Activated CD8-positive, alpha-beta memory T cell treated with anti-CD3 and anti-CD28 coated beads, Interleukin-2, amount 50 U/mL, for 4 hours (primary cell): Measurements from ENCODE around the gene TUBB4B.

Source experiments
- DNase-seq: peaks from one replicate; pipeline ENCODE4 v3.0.0-alpha.2; 2020

The TUBB4B gene

DNA sequence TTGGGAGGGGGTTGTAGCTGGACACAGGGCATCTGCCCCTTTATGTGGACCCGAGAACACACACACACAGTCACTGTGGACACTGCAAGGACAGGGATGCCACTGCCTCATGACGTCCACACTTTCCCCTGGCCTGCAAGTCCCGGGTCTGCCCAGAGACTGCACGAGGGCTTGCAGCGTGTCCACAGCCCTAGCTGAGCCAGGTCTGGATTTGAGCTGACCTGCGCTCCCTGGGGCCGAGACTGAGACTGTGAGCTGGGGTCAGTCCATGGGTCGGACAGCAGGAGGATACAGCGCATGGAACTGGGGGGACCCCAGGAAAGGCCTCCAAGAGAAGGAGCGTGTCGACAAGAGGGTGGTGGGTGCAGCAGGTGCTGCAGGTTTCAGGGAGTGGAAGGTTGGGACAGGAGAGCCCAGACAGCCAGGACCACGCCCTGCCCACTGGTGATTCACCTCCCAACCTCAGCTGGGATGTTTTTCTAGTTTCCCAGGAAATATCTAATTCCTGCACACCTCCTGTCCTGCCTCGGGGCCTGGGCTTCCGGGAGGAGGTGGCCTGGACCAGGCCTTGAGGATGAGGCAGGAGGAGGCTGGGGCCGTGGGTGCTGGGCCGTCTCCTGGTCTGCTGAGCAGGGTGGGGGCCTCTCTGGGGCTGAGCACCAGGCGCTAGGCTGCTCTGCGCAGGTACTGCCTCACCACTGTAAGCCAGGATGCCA lies 14.6 kb upstream of the TUBB4B start:
- DNase-seq, result no peak

DNA sequence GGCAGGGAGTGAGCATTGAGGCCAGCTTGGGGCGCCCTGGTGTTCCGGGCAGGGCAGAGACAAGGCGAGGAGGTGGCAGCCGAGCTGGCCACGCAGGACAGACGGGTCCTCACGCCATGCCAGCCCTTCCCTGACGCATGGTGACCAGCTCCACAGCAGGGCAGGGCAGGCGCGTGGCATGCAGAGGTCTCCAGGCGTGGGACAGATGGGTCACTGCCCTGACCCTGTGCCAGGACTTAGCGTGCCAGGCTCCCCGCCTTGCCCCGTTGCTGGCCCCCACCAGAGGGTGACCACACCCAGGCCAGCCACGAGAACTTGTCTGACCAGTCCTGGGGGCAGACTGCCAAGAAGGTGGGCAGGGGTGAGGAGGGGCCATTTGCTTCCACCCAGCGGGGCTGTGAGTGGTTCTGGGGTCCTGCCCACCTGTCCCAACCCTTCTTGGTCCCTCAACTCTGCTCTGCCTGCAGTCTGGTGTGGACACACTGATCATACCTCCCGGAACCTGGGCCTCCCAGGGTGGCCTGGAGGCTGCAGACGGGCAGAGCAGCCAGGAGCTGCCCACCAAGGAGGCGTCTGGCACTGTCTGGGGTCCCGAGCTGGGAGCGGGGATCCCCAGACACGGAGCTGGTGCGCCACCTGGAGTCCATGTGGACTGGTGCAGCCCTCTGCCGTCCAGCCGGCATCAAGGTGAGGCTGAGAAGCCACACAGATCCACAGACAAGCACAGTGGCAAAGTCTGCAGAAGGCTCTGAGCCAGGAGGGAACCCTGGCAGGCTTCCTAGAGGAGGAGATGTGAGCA lies 13.8 kb upstream of the TUBB4B start, which contains the start of gene RNF224:
RNF224 (plus strand) TSS at position 449 of the 799 bp plus-strand sequence. CDS start 834 bp downstream, outside the sequence.
- peak; percentile 84 for DNase-seq

DNA sequence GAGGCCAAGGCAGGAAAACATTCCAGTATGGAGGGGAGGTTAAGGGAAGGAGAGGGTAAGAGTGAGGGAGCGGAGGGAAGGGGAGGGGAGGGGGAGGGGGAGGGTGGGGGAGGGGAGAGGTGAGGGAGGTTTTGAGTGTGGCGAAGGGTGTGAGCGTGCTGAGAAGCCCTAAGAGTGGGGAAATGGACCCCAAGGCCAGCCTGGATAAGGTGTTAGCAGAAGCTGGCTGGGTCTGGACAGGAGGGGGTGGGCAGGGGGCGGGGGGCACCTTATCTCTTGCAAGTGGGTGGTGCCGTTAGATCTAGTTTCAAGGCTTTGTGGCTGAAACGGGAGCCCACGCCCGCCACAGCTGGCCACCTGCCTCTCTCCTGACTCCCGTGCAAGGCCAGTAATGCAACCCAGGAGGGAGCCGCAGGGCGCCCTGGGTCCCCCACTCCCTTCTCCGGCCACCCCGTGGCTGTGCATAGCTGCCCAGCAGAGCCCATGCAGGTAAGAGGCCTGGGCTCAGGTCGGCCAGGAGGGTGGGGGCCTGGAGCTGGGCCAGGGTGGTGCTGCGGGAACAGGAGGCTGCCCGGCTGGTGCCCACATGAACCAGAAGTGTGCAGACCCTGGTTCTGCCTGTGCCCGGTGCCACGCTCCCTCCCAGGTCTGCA lies 13.1 kb upstream of the TUBB4B start:
- DNase-seq, result no peak

DNA sequence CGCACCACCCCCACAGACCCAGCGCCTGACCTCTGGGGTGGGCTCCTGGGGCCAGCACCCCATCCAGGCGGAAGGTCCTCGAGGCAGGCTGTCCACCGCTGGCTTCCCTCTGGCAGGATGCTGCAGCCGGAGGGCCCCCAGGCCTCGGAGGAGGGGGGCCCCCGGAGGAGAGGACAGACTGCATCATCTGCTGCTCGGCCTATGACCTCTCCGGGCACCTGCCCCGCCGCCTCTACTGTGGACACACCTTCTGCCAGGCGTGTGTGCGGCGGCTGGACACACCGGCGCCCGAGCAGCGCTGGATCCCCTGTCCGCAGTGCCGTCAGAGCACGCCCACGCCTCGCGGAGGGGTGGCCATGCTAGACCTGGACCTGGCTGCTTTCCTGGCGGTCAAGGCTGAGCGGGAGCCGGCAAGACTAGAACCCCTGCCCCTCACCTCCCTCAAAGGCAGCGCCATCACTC lies 12.6 kb upstream of the TUBB4B start:
- DNase-seq, result no peak

DNA sequence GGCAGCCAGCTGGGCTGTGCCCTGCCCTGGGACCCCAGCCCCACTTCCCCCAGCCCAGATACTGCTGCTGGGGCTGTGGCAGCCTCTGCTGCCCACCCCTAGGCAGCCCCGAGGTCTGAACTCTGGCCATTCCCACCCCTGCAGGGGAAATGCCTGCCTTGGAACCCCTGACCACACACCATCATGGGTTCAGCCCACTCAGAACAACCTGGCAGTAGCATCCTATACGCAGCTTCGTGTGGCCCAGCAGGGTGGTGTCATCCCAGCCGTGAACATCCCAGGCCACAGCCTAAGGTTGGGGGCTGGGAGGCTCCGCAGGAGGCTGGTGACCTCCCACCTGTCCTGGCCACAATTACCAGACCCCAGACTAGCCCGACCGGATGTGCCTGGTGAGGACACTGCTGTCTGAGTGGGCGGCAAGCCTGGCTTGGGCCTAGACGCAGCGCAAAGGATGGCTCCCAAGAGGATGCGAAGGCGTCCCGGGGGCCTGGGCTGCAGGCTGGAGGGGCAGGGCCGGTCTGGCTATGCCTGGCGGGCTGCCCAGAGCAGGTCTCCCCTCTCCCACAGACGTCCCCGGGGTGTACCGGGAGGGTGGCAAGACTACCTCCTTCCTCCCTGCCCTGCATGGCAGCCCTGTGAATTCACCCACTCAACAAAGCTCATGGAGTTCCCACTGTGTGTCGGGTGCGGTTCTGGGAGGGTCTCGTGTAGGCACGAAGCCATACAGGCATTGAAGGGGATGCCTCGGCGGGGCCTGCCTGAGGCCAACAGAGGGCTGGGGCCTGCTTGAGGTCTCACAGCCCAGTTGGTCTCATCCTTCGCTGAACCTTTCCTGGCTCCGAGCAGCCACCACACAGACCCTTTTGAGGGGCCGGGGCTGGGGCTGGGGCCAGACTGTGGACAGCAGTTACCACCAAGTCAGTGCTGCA lies 11.9 kb upstream of the TUBB4B start:
- DNase-seq, result no peak

DNA sequence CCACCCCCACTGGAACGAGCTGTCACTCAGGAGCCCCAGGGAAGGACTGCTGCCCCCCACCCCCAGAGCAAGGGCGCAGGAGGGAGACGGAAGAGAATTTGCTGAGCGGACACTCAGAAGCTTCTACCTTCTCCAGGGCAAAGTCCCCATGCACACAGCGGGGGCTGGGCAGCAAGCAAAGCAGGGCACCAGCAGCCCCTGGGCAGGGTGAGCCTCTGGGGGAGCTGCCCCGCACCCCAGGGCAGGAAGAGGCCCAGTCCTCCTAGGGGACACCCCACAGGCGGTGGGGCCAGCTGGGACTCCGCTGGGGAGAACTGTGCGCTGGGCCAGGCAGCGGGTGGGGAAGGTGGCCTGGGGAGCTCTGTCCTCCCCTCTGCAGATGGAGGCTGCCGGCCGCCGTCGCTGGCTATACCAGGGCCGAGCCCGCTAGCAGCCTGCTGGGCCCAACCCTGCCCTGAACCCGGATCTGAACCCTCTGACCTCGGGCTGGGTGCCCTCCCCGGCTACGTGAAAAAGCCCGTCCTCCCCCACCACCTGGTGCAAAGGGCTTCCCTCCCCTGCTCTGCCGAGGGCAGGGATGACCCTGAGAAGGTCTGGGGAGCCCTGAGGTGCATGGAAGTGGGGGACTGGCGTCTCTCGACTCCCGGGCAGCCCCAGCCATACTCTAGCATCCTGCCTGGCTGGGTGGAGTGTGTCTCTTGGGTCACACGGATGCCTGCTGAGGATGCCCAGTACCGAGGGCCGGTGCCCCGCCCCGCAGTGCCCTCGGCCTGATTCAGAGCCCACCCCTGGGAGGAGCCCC lies 11.0 kb upstream of the TUBB4B start:
- DNase-seq, result no peak

DNA sequence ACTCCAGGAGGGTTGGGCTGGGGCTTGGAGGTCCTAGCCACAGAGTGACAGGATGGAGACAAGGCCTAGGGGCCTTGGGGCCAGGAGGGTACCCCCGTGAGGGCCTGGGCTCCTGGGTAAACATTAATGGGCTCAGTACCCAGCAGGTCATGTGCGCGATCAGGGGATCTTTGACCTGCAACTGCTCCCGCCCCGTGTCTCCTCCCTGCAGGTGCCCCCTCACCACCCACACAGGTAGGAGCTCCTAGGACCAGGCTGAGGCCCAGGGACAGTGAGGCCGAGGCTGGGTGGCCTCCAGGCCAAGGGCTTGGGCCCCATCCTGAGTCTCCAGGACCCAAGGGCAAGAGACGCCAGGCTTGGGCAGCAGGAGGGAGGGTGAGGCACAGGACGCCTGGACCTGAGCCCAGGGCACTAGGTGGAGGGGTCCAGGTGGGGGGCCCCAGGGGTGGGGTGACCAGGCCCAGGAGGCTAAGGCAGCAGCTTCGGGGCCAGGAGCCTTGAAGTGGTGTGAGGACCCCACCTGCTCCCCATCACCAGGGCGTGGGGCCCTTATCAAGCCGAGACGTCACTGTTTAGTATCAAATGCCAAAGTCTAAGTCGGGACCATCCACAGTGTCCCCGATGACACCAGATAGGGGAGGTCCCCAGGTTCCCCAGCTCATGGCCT lies 10.2 kb upstream of the TUBB4B start, which contains the start of gene SLC34A3:
SLC34A3 (plus strand) TSS at position 197 of the 667 bp plus-strand sequence. CDS start 802 bp downstream, outside the sequence.
- DNase-seq, result no peak

DNA sequence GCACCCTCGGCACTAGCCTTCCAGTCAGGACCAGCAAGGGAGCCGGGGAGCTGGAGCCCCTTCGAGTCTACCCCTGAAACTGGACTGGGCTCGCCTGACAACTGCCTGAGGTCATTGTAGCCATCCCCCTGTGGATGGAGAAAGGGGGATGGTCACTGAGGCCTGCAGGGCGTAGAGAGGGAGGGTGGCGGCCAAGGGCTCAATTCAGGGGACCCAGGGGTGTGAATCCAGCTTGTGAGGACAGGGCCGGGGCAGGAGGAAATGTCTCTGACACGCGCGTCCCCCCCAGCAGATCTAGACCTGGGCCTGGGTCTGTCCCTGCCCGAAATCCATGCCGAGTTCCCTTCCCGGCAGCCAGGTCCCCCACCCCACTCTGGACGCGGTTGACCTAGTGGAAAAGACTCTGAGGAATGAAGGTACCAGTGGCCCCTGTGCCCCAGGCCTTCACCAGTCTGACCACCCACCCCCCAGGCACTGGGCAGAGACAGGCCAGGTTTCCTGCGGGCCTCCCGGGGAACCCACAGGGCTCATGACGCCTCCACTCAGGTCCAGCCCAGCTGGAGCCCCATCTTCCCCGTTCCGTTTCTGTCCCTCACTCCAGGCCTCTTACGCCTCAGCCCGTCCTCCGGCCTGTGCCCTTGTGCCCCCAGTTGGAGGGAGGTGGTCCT lies 9.6 kb upstream of the TUBB4B start:
- no peak for DNase-seq

DNA sequence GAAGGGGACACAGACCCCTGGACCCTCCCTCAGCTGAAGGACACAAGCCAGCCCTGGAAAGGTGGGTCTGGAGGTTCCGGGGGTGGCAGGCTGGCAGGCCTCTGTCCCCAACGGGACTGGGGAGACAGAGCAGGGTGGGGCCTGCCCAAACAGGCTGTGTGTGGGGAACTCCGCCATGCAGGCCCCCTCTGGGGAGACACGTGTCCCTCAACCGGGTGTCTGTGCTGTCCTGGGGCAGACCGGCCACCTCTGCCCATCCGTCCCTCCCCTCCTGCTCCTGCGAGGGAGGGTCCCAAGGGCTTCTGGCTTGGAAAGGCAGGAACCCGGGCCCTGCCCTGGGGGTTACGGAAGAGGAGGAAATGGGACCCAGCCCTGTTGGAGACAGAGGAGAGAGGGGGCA lies 9.0 kb upstream of the TUBB4B start:
- no peak for DNase-seq

DNA sequence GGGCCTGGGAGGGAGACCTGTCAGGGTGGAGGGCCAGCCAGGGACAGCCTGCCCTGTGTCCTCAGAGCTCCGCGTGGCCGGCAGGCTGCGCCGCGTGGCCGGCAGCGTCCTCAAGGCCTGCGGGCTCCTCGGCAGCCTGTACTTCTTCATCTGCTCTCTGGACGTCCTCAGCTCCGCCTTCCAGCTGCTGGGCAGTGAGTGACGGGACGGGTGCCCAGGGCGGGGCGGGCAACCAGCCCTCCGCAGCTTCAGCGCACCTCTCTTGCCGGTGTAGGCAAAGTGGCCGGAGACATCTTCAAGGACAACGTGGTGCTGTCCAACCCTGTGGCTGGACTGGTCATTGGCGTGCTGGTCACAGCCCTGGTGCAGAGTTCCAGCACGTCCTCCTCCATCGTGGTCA lies 8.6 kb upstream of the TUBB4B start:
- DNase-seq, result no peak

DNA sequence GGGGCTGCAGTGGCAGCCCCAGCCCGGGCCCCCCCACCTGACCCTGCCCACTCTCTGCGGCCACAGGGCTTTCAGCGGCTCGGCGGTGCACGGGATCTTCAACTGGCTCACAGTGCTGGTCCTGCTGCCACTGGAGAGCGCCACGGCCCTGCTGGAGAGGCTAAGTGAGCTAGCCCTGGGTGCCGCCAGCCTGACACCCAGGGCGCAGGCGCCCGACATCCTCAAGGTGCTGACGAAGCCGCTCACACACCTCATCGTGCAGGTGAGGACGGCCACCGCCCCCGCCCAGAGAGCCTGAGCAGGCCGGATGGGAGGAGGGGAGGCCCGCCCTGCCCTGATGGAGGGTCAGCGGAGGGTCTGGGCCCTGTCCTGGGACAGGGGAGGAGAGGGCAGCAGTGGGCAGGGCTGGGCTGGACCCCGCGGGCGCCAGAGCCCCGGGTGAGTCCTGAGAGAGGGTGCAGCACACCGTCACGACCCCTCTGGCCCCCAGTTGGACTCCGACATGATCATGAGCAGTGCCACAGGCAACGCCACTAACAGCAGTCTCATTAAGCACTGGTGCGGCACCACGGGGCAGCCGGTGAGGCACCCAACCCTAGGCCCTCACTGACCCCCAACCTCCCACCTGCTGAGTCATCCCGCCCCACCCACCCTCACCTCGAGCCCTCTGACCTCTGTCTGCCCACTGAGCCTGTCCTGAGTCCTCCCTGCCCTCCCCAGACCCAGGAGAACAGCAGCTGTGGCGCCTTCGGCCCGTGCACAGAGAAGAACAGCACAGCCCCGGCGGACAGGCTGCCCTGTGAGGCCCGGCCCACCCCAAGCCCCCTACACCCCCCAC lies 7.7 kb upstream of the TUBB4B start:
- DNase-seq, result no peak

DNA sequence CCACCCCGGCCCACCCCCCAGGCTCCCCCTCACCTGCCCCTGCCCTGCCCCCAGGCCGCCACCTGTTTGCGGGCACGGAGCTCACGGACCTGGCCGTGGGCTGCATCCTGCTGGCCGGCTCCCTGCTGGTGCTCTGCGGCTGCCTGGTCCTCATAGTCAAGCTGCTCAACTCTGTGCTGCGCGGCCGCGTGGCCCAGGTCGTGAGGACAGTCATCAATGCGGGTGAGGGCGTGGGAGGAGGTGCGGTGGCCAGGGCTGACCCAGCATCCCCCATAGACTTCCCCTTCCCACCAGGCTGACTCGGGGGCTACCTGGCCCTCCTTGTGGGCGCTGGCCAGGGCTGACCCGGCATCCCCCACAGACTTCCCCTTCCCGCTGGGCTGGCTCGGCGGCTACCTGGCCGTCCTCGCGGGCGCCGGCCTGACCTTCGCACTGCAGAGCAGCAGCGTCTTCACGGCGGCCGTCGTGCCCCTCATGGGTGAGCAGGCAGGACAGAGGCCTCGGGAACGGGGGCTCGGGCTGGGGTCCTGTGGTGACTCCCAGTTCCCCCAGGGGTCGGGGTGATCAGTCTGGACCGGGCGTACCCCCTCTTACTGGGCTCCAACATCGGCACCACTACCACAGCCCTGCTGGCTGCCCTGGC lies 6.9 kb upstream of the TUBB4B start:
- DNase-seq, result no peak

DNA sequence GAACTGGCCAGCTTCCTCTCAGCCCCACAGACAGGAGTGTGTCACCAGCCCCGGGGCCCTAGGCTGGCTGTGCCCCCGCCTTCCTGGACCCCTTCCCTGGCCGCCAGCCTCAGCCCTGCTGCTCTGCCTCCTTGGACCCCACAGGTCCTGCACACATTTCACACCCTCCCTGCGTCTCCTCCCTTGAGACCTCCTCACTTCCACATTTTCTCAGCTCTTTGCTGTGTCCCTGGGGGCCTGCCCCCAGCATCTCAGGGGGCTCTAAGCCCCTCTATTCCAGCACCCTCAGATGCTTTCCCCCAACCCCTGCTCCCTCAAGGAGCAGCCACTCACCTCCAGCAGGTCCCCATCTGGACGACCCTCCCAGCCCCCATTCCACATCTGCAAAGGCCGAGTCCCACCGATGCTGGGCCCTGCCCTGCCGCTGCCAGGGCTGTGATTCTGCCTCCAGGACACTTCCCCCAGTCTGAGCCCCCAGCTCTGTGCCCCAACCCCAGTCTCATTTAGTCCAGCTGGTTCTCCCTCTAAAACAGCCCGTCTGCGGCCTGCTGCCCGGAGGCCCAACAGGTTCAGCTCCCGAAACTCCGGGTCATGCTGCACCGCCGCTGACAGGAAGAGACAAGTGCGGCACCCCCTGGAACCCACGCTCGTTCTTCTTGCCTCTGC lies 6.2 kb upstream of the TUBB4B start:
- no peak for DNase-seq

DNA sequence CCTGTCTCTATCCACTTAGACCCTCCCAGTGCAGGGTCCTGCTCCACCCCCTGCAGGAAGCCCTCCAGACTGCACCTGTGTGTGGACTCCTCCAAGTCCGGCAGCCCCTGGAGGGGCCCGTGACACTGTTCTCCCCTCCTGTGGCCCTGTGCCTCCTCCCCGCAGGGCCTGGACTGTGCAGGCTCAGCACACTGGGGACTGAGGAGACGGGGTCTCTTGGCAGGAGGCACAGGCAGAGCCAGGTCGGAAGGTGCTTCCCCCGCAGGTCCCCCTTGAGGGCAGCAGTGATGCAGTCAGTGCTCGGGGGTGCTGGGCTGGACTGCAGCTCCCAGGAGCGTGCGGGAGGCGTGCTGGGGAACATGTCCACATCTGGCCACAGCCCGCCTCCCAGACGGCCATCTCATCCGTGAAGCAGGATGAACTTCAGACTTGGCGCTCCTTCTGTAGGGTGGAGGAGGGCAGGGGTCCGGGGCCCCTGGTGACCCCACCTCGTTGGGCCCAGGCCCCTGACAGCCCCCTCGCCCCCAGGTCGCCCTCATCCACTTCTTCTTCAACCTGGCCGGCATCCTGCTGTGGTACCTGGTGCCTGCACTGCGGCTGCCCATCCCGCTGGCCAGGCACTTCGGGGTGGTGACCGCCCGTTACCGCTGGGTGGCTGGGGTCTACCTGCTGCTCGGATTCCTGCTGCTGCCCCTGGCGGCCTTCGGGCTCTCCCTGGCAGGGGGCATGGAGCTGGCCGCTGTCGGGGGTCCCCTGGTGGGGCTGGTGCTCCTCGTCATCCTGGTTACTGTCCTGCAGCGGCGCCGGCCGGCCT lies 5.5 kb upstream of the TUBB4B start:
- DNase-seq, result no peak

DNA sequence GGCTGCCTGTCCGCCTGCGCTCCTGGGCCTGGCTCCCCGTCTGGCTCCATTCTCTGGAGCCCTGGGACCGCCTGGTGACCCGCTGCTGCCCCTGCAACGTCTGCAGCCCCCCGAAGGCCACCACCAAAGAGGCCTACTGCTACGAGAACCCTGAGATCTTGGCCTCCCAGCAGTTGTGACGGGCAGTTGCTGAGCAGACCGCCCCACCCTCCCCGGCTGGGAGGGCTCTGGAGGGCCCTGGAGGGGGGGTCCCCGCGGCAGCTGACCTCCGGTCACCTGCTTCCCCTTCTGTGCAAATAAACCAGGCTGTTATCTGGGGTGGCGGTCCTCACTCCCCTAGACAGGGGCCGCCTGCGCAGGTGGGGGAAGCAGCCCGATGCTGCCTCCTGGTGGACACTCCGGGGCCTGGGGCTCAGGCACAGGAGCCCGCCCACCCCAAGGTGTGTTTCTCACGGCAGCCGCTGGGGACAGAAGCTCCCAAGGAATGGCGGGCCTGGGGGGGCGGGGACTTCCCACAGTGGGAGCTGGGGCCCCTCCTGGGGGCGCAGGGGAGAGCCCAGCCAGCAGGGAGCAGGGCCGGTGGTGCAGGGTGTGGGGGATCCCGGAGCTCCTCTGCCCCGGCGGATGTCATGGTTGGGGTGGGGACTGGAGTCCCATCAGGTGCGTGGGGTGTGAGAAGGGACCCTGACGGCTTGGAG lies 4.7 kb upstream of the TUBB4B start:
- DNase-seq, result peak; percentile 94

DNA sequence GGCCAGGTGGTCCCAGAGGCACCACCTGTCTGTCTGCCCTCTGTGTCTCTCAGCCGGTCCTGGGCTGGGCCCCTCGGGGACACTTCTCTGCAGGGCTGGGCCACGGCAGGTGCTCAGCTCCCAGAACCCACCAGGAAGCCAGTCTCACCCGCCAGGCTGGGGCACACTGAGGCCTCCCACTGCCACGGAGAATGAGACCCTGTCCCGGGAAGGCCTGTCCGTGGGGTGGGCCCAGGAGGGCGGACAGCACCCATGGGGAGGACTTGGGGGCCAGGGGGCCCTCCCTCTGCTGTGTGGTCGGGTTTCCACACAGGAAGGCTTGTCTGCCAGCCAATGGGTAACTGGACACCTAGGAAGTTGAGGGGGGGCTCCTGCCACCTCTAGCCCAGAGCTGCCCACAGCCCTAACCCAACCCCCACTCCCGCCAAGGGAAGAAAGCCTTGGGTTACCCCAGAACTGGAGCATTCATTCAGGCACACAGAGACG lies 4.1 kb upstream of the TUBB4B start:
- DNase-seq, result no peak
